GM19023 (cell line): ENCODE measurements around the gene TXLNA.

Experiments
- ATAC-seq: cut with Tn5 transposase; IDR thresholded peaks from one replicate; pipeline ENCODE4 v1.9.1; 2021; ENCODE audit warnings: mild to moderate bottlenecking, moderate library complexity; ENCODE audit not compliant: unreplicated experiment

Gene TXLNA

DNA sequence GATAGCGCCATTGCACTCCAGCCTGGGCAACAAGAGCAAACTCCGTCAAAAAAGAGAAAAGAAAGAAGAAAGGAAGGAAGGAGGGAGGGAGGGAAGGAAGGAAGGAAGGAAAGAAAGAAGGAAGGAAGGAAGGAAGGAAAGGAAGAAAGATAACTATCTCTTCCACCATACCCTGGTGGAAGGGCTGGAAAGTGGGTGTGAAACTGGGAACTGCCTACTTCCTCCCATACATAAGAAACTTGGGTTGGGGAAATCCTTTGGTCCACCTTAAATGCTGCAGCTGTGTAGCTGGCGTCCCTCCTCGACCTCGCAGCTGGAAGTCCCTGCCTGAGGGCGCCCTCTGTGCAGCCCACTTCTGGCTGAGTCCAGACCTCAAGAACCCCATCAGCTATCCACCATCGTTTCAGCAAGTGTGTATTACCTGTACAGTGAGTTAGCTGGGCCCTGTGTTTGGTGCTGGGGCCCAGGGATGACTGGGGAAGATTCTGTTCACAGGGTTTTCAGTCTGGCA lies 62.9 kb downstream of the TXLNA start:
- no peak for ATAC-seq

DNA sequence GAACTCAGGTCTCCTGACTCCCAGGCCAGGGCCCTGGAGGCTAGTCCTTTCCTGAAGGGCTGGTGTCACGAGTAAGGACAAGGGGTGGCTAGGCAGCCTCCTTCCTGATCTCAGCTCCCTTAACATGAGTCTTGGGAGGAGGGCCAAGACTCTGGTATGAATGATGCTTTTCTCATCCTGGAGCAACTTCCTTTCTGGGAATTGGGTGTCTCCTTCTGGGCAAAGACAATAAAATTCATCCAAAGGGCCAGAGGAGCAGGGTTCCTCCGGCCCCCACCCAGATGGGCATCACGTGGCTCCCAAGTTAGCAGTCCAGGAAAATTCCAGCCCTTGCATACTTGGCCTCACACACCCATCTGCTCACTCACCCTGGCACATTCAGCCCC lies 67.4 kb downstream of the TXLNA start, which contains the start of gene FAM167B:
FAM167B (plus strand) TSS at position 335 of the 386 bp plus-strand sequence. CDS start 200 bp downstream, outside the sequence.
- ATAC-seq, result no peak

DNA sequence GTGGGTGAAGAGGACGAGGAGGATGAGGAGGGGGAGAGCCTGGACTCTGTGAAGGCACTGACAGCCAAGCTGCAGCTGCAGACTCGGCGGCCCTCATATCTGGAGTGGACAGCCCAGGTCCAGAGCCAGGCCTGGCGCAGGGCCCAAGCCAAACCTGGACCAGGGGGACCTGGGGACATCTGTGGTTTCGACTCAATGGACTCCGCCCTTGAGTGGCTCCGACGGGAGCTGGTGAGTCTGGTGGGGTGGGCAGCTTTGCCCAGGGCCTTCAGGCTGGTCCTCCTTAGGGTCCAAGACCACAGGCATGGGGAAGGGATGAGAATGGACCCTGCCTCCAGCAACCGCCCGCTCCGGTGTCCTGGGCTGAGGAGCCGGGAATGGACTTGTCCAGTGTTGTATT lies 68.0 kb downstream of the TXLNA start:
- no peak for ATAC-seq
